ENCODE results near the gene DGCR6L.

The DGCR6L gene

DNA sequence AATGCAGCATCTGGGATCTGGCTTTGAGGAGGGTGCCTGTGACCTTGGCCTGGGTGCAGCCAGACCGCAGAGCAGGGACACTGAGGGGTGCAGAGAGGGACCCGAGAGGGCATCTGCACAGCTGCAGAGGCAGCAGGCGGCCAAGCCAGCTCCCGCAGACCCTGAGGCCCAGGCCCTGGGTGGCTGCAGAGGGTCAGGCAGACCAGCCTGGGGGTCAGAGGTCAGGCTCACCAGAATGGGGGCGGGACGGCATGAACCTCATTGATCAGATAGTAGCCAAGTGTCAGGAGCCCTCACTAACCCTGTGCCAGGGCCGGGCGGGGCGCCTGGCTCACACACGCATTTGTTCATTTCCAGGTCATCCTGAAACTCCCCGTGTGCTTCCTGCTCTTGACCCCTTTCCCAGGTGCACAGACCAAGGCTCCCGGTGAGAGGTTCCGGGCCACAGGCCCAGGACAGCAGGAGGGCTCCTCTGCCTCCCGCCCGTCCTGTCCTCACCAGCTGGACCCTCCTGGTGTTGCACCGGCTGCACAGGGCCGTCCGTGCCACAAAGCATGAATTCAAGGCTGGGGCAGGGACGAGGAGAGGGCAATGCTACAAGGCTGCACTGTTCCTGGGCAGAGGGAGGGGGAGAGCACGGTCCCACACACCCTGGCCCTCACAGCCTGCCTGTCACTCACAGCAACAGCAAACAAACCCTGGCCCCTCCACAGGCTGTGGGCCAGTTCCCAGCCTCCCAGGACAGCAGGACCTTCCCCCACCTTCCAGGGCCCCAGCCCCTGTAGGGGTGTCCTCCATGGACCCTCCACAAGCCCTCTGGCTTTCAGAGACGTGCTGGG, 55.0 kb downstream of the DGCR6L start:
- Histone ChIP-seq H3K9me3 (ENCODE audit: control insufficient read depth, insufficient read depth, low read length) (no peaks in the 10 kb centered on the region), H3K36me3 (ENCODE audit: control insufficient read depth, low read length) (no peaks in the 10 kb centered on the region), H3K27me3 (ENCODE audit: control insufficient read depth, low read length) (peaks cover 8% of the 10 kb centered on the region; the same call in 1 of the 2 replicates), H3K27ac (ENCODE audit: low read depth, low read length) (no peak overlapping the region), H3F3A (ENCODE audit: control insufficient read depth, insufficient read depth) (no peaks in the 10 kb centered on the region), H3K9me2 (replicated peaks; ENCODE audit: control insufficient read depth, low read length) (no peaks in the 10 kb centered on the region), H3K4me3 (ENCODE audit: low read length) (no peak overlapping the region), H3K4me1 (ENCODE audit: control insufficient read depth, low read length) (no peaks in the 10 kb centered on the region), H3K4me2 (ENCODE audit: low read length) (no peak overlapping the region), H3K79me2 (ENCODE audit: control insufficient read depth, low read length) (no peaks in the 10 kb centered on the region), H4K20me1 (ENCODE audit: control insufficient read depth, insufficient read depth, low read depth, low read length) (no peaks in the 10 kb centered on the region)
- TF ChIP-seq, protein P1, sequence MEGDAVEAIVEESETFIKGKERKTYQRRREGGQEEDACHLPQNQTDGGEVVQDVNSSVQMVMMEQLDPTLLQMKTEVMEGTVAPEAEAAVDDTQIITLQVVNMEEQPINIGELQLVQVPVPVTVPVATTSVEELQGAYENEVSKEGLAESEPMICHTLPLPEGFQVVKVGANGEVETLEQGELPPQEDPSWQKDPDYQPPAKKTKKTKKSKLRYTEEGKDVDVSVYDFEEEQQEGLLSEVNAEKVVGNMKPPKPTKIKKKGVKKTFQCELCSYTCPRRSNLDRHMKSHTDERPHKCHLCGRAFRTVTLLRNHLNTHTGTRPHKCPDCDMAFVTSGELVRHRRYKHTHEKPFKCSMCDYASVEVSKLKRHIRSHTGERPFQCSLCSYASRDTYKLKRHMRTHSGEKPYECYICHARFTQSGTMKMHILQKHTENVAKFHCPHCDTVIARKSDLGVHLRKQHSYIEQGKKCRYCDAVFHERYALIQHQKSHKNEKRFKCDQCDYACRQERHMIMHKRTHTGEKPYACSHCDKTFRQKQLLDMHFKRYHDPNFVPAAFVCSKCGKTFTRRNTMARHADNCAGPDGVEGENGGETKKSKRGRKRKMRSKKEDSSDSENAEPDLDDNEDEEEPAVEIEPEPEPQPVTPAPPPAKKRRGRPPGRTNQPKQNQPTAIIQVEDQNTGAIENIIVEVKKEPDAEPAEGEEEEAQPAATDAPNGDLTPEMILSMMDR (IDR thresholded peaks at IDR 0.05; ENCODE audit: low read depth, low read length, poor library complexity, severe bottlenecking) = no peak

Measured in DOHH2 (cell line).